Endodermal cell (in vitro differentiated cells): ENCODE measurements around the gene INSL4. TPM values are rescaled to one million over a fixed set of nuclear protein-coding genes. Genes with fewer than 3 reads are reported as not detected.

ENCODE experiments used
- DNase-seq: peaks from one replicate; pipeline ENCODE4 v3.0.0-alpha.2; 2017
- H3K27ac ChIP-seq: 2 replicates; pipeline ENCODE4 v1.5.1; 2013; ENCODE audit warnings: mild to moderate bottlenecking, low read depth, low read length, moderate library complexity
- H3K27me3 ChIP-seq: 2 replicates; pipeline ENCODE4 v1.6.1; 2013; ENCODE audit warnings: mild to moderate bottlenecking, low read length, moderate library complexity; ENCODE audit not compliant: insufficient read depth, control insufficient read depth, poor library complexity, severe bottlenecking
- H3K36me3 ChIP-seq: 2 replicates; pipeline ENCODE4 v1.7.0; 2013; ENCODE audit warnings: mild to moderate bottlenecking, low read length, moderate library complexity; ENCODE audit not compliant: control insufficient read depth, insufficient read depth
- H3K4me1 ChIP-seq: one replicate; pipeline ENCODE4 v1.7.0; 2013; ENCODE audit warnings: low read length; ENCODE audit not compliant: control insufficient read depth, insufficient read depth
- H3K4me3 ChIP-seq: 2 replicates; pipeline ENCODE4 v1.5.1; 2013; ENCODE audit warnings: mild to moderate bottlenecking, low read length, moderate library complexity
- H3K9ac ChIP-seq: 2 replicates; pipeline ENCODE4 v1.6.1; 2013; ENCODE audit warnings: mild to moderate bottlenecking, low read length, moderate library complexity; ENCODE audit not compliant: poor library complexity, severe bottlenecking; ENCODE audit errors: extremely low read depth
- H3K9me3 ChIP-seq: 2 replicates; pipeline ENCODE4 v1.6.1; 2013; ENCODE audit warnings: mild to moderate bottlenecking, low read length, moderate library complexity; ENCODE audit not compliant: control insufficient read depth
- H3K27ac Mint-ChIP-seq: 2 replicates; pipeline ENCODE4 v1.8.0; 2020; ENCODE audit warnings: mixed read lengths
- H3K27me3 Mint-ChIP-seq: 2 replicates; pipeline ENCODE4 v1.8.0; 2021; ENCODE audit warnings: mild to moderate bottlenecking, mixed read lengths; ENCODE audit not compliant: insufficient read depth
- H3K36me3 Mint-ChIP-seq: 2 replicates; pipeline ENCODE4 v1.8.0; 2020; ENCODE audit warnings: low read depth, mixed read lengths
- H3K4me1 Mint-ChIP-seq: 2 replicates; pipeline ENCODE4 v1.8.0; 2020; ENCODE audit warnings: mixed read lengths
- H3K4me3 Mint-ChIP-seq: 2 replicates; pipeline ENCODE4 v1.8.0; 2020; ENCODE audit warnings: mild to moderate bottlenecking, moderate library complexity, mixed read lengths
- H3K9me3 Mint-ChIP-seq: 2 replicates; pipeline ENCODE4 v1.8.0; 2020; ENCODE audit warnings: mild to moderate bottlenecking, mixed read lengths
- CTCF ChIP-seq: fragments of 200-600 bp; sonication (generic); conservative IDR thresholded peaks from 2 replicates; pipeline ENCODE4 v1.5.0; 2021; ENCODE audit warnings: antibody characterized with exemption, mild to moderate bottlenecking
- WGBS, 2 experiments: methylation state at CpG; one replicate each; pipeline versions ENCODE4 v1.1.5 to v1.1.7; 2013; ENCODE audit warnings: missing lambda C conversion rate in 2 of 2, mixed read lengths in 1 of 2; ENCODE audit not compliant: insufficient coverage in 1 of 2, insufficient read length in 1 of 2; 5-methylcytosine and 5-hydroxymethylcytosine counted together
- total RNA-seq, 2 donors: library from RNA; stranded (reverse); fragmentation: NEBNext Ultra II Directional in 1 of 2; extraction: Animal tissue kit (Norgen Biotek cat#: 25700) in 1 of 2; gene quantifications; 2 replicates in 1 of 2; 3 replicates in 1 of 2; pipeline ENCODE4 v1.2.1, GENCODE V29; 2021

INSL4 gene
- total RNA-seq, 2 donors from 2014 or later, result not detected

GRCh38 chr9:5278486-5278885, 47.3 kb downstream of the INSL4 start:
- H3K27me3 ChIP-seq, result no peaks in the 10 kb centered on the region
- Mint-ChIP-seq H3K9me3 (peaks cover 3% of the 10 kb centered on the region), H3K4me3 (no peak overlapping the region), H3K4me1 (no peaks in the 10 kb centered on the region), H3K27ac (no peak overlapping the region), H3K27me3 (no peaks in the 10 kb centered on the region), H3K36me3 (no peaks in the 10 kb centered on the region)
- no peak for DNase-seq
- H3K9me3 ChIP-seq, result no peaks in the 10 kb centered on the region
- 92 to 100% methylated on average over 1 of the region's 2 CpGs for WGBS, 2 experiments
- TF ChIP-seq CTCF, result no peak
- H3K27ac ChIP-seq, result no peak overlapping the region
- no peaks in the 10 kb centered on the region for H3K4me1 ChIP-seq
- H3K36me3 ChIP-seq, result no peaks in the 10 kb centered on the region
- no peak overlapping the region for H3K4me3 ChIP-seq
- no peak overlapping the region for H3K9ac ChIP-seq

Other genes with a start within 250 kb of the INSL4 start
- 10 to 100 TPM; 10.4 to 12.3 TPM for gene JAK2, start 246.1 kb upstream of the INSL4 start, total RNA-seq
- not detected for gene INSL6, start 45.8 kb upstream of the INSL4 start, total RNA-seq
- 1 to 10 TPM; 2.3 to 7.9 TPM for gene RLN2, start 73.3 kb downstream of the INSL4 start, total RNA-seq
- gene RLN1, start 108.5 kb downstream of the INSL4 start, total RNA-seq, result under 1 TPM; 0.97 to 0.99 TPM
- gene PLGRKT, start 206.5 kb downstream of the INSL4 start, total RNA-seq, result 10 to 100 TPM; 21.0 to 31.1 TPM
- under 1 TPM in 1 of 2 donors, not detected in 1; 1.00 TPM for gene CD274, start 219.1 kb downstream of the INSL4 start, total RNA-seq